ENCODE data around the gene FHIT.
"Not testable (repeated sequence)": the region's sequence is repeated elsewhere in the genome, so short reads cannot be mapped to it uniquely, and the experiment has no call there.

Gene FHIT

GRCh38 chr3:61226166-61226686 is 25.0 kb downstream of the FHIT start:
- no peak for DNase-seq (ENCODE audit: low spot score)

- no peak for DNase-seq (ENCODE audit: low spot score)
These were observed 26.4 kb downstream of the FHIT start for GRCh38 chr3:61224823-61225222.

GRCh38 chr3:61223451-61223850 is 27.8 kb downstream of the FHIT start:
- no peak for DNase-seq (ENCODE audit: low spot score)

- no peak for DNase-seq (ENCODE audit: low spot score)
These were observed 28.8 kb downstream of the FHIT start for GRCh38 chr3:61222467-61222866.

GRCh38 chr3:61221759-61222362 is 29.4 kb downstream of the FHIT start:
- DNase-seq (ENCODE audit: low spot score), result no peak

GRCh38 chr3:61218504-61218903 is 32.7 kb downstream of the FHIT start:
- no peak for DNase-seq (ENCODE audit: low spot score)

- not testable (repeated sequence) for DNase-seq (ENCODE audit: low spot score)
These were observed 35.1 kb downstream of the FHIT start for GRCh38 chr3:61216171-61216570.

GRCh38 chr3:61202086-61202485 is 49.2 kb downstream of the FHIT start:
- DNase-seq (ENCODE audit: low spot score), result no peak

GRCh38 chr3:61201071-61201470 is 50.2 kb downstream of the FHIT start:
- DNase-seq (ENCODE audit: low spot score), result no peak

- DNase-seq (ENCODE audit: low spot score), result no peak
These were observed 51.0 kb downstream of the FHIT start for GRCh38 chr3:61200270-61200669.

- DNase-seq (ENCODE audit: low spot score), result no peak
These were observed 51.4 kb downstream of the FHIT start for GRCh38 chr3:61199843-61200242.

- DNase-seq (ENCODE audit: low spot score), result no peak
These were observed 56.2 kb downstream of the FHIT start for GRCh38 chr3:61194892-61195538.

GRCh38 chr3:61192222-61192621 is 59.0 kb downstream of the FHIT start:
- DNase-seq (ENCODE audit: low spot score), result no peak

GRCh38 chr3:61190205-61190604 is 61.0 kb downstream of the FHIT start:
- not testable (repeated sequence) for DNase-seq (ENCODE audit: low spot score)

- DNase-seq (ENCODE audit: low spot score), result no peak
These were observed 65.2 kb downstream of the FHIT start for GRCh38 chr3:61186030-61186429.

GRCh38 chr3:61184956-61185355 is 66.3 kb downstream of the FHIT start:
- no peak for DNase-seq (ENCODE audit: low spot score)

- DNase-seq (ENCODE audit: low spot score), result no peak
These were observed 68.6 kb downstream of the FHIT start for GRCh38 chr3:61182662-61183061.

- peak; percentile 62 for DNase-seq (ENCODE audit: low spot score)
These were observed 69.4 kb downstream of the FHIT start for GRCh38 chr3:61181874-61182273.

- DNase-seq (ENCODE audit: low spot score), result no peak
These were observed 71.0 kb downstream of the FHIT start for GRCh38 chr3:61180206-61180605.

GRCh38 chr3:61178167-61178566 is 73.1 kb downstream of the FHIT start:
- no peak for DNase-seq (ENCODE audit: low spot score)

- DNase-seq (ENCODE audit: low spot score), result no peak
These were observed 73.8 kb downstream of the FHIT start for GRCh38 chr3:61177450-61177849.

- DNase-seq (ENCODE audit: low spot score), result no peak
These were observed 77.6 kb downstream of the FHIT start for GRCh38 chr3:61173676-61174075.

- DNase-seq (ENCODE audit: low spot score), result no peak
These were observed 78.6 kb downstream of the FHIT start for GRCh38 chr3:61172684-61173083.

- DNase-seq (ENCODE audit: low spot score), result no peak
These were observed 79.0 kb downstream of the FHIT start for GRCh38 chr3:61172203-61172602.

All from LoVo (cell line).